HCT116 (cell line): Measurements from ENCODE around the gene ZNF648.

Experiments
- CEBPB ChIP-seq: IDR thresholded peaks from 2 replicates; pipeline ENCODE4 v1.6.1; 2012; ENCODE audit warnings: low read depth
- CTCF ChIP-seq, 3 experiments: fragments of 200-600 bp in 1 of 3; sonication (generic) in 1 of 3; IDR thresholded peaks in 2 of 3; conservative IDR thresholded peaks in 1 of 3; 2 replicates each; pipeline ENCODE4 v1.5.1; 2012 to 2017; ENCODE audit warnings: low read depth in 2 of 3, low read length in 2 of 3, antibody characterized with exemption in 1 of 3, borderline replicate concordance in 1 of 3, control low read depth in 1 of 3, mild to moderate bottlenecking in 1 of 3, mixed read lengths in 1 of 3, mixed run types in 1 of 3, moderate library complexity in 1 of 3; ENCODE audit not compliant: insufficient read depth in 1 of 3
- EZH2phosphoT487 ChIP-seq: fragments of 200-600 bp; IDR thresholded peaks from 2 replicates; pipeline ENCODE4 v1.6.1; 2018; ENCODE audit warnings: antibody characterized with exemption, borderline replicate concordance
- FOSL1 ChIP-seq: IDR thresholded peaks from 2 replicates; pipeline ENCODE4 v1.6.1; 2012; ENCODE audit warnings: low read depth
- POLR2A ChIP-seq: IDR thresholded peaks from 2 replicates; pipeline ENCODE4 v1.7.0; 2011; ENCODE audit warnings: borderline replicate concordance; ENCODE audit not compliant: insufficient read depth, insufficient read length; ENCODE audit errors: extremely low read depth
- SIN3A ChIP-seq: IDR thresholded peaks from 2 replicates; pipeline ENCODE4 v1.6.1; 2012; ENCODE audit warnings: low read depth
- SRF ChIP-seq: IDR thresholded peaks from 2 replicates; pipeline ENCODE4 v1.6.1; 2012; ENCODE audit warnings: low read depth
- ZFX ChIP-seq: fragments of 450-650 bp; IDR thresholded peaks from 2 replicates; pipeline ENCODE4 v1.6.1; 2017
- ZNF274 ChIP-seq: fragments of 200-500 bp; sonication (Bioruptor generic); IDR thresholded peaks from 2 replicates; pipeline ENCODE4 v1.6.1; 2014; ENCODE audit warnings: mild to moderate bottlenecking, low read depth, low read length, inconsistent platforms
- TF ChIP-seq, protein P1 (sequence below): IDR thresholded peaks from 2 replicates; pipeline ENCODE4 v1.6.1; 2012

DNA sequence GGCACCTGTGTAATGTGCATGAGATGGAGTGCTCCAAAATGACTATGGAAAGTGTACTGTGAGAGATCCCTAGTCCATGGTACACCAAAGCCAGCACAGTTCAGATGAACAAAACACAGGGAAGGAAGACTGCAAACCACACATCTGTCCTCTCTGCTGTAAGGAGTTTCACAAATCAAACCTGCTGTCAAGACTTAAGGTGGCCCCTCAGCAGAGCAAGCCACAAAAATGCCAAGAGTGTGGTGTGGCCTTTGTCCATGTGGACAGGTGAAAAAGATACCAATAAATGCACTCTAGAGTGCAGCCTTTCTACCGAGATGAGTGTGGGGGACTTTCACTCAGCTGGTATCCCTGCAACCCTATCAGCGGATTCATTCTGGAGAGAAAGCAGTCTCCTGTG, 12.9 kb downstream of the ZNF648 start:
- TF ChIP-seq CTCF (IDR thresholded peaks at IDR 0.05 in 2 of 3, conservative IDR thresholded peaks at IDR 0.05 in 1 of 3; ENCODE audit: borderline replicate concordance in 1 of 3, insufficient read depth in 1 of 3, low read depth in 2 of 3, low read length in 2 of 3): no peak
- TF ChIP-seq ZFX: no peak
- TF ChIP-seq, protein P1, sequence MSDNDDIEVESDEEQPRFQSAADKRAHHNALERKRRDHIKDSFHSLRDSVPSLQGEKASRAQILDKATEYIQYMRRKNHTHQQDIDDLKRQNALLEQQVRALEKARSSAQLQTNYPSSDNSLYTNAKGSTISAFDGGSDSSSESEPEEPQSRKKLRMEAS: no peak
- no peak for TF ChIP-seq CEBPB
- no peak for TF ChIP-seq EZH2phosphoT487
- TF ChIP-seq ZNF274: no peak
- TF ChIP-seq POLR2A: no peak
- TF ChIP-seq SRF: no peak
- no peak for TF ChIP-seq FOSL1
- no peak for TF ChIP-seq SIN3A
